PFSK-1 (cell line): ENCODE measurements around the gene CFAP251.

Experiments
- POLR2AphosphoS5 ChIP-seq: IDR thresholded peaks from 2 replicates; pipeline ENCODE4 v1.6.1; 2012; ENCODE audit warnings: low read depth, mild to moderate bottlenecking, control low read depth, low read length, moderate library complexity
- SIN3A ChIP-seq: IDR thresholded peaks from 2 replicates; pipeline ENCODE4 v1.6.1; 2012; ENCODE audit warnings: mild to moderate bottlenecking, low read length, moderate library complexity, borderline replicate concordance; ENCODE audit not compliant: insufficient read depth
- TAF1 ChIP-seq: IDR thresholded peaks from 2 replicates; pipeline ENCODE4 v1.6.1; 2012; ENCODE audit warnings: low read length, control low read depth, borderline replicate concordance; ENCODE audit not compliant: insufficient read depth

DNA sequence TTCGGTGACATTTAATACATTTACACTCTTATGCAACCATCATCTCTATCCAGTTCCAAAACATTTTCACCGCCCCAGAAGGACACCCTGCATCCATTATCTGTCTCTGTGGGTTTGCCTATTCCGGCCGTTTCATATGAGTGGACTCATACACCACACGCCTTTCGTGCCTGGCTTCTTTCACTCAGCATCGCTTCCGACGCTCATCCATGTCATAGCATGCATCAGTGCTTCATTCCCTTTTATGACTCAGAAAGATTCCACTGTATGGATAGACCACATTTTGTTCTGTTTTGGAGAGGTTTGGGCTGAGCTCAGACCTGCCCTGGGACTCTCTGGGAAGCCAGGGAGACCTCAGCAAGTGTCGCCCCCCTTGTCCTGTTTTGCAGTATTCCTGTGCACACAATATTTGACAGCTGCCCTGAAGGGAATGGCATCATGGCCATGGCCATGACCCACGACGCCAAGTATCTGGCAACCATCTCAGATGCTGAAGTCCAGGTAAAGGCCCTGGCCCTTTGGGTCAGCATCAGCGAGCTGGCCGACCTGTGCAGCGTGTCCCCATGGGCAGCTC is 23.8 kb downstream of the CFAP251 start:
- no peak for TF ChIP-seq SIN3A
- TF ChIP-seq POLR2AphosphoS5: no peak
- TF ChIP-seq TAF1: no peak
